ENCODE results near the gene ZNF213.

Gene ZNF213

DNA sequence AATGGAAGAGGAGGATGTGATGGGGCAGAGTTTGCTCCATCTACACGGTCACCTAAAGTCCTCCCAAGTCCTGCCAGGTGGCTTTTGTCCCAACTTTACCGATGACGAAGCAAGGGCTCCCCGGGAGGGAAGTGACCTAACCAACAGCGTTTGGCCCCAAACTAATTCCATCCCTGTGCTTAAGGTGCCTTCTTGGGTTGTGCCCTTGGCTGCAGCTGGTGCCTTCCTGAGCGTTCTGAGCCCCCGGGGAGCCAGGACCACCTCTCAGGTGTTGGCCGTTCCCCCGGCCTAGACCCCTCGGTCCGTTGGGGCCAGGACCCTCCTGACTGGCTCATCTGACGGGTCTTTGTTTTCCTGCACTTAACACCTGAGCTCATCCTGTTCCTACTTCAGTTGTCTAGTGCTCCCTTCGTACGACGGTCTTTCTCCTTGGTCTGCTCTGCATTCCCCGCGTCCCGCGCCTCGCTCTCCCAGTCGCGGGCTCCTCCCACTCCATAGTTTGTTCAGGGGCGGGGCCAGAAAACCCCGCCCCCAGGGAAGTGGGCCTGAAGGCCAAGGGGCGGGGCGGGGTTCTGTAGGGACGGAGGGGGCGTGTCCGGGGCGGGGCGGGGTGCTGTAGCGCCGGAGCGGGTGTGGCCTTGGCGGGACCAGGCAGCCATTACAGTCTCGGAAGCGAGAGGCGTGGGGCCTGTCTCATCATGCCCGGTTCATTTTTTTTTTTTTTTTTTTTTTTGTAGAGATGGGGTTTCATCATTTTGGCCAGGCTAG, 34.9 kb upstream of the ZNF213 start:
- in situ Hi-C loops (cut with HindIII; ENCODE audit: low sequenced_read_pairs) = loop anchor here (5.0 kb wide), 2 partner anchors 47 to 53 kb away; partner anchors contain the start of gene MMP25

DNA sequence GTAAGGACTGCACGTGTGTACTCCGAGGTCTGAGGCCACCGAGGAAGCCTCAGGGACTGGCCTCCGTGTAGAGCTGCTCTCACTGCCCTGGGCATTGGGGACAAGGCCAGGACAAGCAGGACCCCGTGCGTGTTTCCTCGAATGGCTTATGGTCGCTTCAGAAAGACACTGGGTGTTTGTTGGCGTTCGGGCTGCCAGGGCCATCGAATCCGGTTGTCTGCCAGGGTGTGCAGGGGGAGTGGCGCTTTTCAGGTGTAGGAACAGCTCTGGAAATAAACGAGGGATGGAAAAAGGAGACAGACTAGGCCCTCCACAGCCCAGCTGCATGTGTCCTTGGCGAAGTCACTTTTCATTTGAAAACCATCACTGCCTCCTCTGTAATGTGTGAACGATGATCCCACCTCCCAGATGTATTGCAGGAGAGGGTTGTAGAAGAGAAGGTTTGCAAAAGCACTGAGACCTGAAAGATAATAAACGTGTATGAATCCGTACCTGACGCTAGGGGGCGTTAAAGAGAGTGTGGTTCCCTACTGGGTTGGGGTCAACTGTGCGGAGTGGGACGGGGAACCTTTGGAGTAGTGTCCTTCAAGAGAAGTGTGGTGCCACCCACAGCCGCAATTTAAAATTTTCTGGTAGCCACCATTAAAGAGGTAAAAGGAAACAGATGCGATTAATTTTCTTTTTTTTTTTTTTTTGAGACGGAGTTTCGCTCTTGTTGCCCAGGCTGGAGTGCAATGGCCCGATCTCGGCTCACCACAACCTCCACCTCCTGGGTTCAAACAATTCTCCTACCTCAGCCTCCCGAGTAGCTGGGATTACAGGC, 33.6 kb upstream of the ZNF213 start:
- in situ Hi-C loops (cut with HindIII; ENCODE audit: low sequenced_read_pairs) = no loop called here

DNA sequence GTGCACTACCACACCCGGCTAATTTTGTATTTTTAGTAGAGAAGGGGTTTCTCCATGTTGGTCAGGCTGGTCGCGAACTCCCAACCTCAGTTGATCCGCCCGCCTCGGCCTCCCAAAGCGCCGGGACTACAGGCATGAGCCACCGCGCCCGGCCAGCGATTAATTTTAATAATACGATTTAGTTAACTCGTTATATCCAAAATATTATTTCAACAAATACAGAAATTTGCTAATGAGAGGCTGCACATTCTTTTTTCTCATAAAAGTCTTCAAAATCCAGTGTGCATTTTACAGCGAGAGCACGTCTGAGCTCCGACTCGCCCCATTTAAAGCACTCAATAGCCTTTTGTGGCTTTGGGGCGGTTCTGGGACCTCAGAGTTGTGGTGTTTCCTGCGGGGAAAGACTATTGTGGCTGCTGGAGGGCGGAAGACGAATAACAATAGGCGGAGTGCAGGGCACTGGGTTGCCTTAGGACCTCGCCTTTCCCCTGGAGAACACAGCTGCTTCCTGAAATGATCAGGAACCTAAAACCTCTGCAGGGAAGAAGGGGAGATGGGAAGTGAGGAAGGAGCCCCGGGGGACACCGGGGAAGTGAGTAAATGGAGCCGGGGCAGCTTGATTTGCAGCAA, 32.9 kb upstream of the ZNF213 start:
- in situ Hi-C loops (cut with HindIII; ENCODE audit: low sequenced_read_pairs) = no loop called here

DNA sequence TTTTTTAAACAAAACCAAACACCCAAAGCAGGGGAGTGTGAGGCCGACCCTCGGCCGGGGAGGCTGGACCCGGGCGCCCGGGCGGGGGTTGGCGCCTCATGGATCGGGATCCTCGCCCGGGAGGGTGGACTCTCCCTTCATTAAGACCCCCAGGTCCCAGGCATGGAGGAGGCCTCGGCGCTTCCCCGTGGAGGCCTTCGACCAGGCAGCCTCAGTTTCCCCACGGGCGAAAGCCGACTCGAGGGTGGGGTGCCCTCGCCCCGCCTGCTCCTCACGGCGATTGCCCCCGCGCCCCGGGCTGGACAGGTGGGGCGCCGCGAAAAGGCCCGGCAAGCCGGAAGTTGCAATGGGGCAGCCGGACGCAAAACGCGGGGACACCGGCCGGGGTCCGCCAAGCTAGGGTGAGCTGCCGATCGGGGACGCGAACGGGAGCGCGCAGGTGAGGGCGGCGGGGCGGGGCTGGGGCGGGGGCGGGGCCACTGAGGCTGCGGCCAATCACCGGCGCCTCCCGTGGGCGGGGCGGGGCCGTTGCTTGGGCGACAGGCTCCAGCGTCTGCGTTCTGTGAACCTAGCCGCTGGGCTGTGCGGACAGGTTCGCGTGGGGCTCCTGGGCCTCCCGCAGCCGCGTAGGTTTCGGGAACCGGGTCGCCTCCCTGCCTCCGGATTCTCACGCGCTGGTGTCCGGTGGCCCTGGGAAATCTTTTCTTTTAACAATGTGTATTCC, 28.5 kb upstream of the ZNF213 start:
- in situ Hi-C loops (cut with HindIII; ENCODE audit: low sequenced_read_pairs) = no loop called here

DNA sequence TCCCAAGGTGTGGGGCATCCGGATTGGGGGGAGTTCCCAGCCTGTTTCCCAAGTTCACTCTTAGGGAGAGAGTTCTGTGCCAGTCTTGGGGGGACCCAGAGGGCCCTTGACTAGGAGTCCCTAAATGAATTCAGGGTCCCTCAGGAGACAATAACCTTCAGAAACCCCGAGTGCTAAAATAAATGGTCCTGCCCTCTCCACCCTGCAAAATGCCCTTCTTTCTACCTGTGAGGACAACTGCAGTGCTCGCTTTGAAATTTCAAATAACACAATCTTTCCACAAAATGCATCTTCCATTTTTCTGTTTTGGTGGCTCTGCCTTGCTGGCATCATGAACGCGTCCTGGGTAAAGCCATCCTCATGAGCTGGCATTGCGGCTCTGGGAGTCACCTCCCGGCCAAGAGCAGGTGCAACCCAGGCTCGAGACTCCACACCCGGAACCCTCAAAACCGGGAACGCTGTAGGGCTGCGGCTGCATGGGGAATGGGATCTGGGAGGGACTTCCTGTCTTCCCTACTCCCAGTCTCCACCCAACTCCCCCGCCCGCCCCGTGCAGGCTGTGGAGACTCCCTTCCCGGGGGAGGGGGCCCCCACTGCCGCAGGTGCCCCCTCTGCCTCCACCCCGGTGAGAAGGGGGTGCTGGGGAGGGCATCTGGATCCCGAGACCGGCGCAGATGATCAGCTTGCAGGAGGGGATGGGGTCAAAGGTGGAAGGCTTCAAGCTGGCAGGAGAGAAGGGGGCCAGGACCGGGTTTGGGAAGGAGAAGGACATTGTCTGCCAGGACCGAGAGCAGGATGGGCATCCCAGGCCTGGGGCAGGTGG, 22.6 kb upstream of the ZNF213 start, which contains the start of gene ZNF205:
Gene ZNF205, plus strand, starts transcription at position 529 of the 823 bp plus-strand sequence. CDS start 845 bp downstream, outside the sequence.
- in situ Hi-C loops (cut with HindIII; ENCODE audit: low sequenced_read_pairs) = no loop called here

DNA sequence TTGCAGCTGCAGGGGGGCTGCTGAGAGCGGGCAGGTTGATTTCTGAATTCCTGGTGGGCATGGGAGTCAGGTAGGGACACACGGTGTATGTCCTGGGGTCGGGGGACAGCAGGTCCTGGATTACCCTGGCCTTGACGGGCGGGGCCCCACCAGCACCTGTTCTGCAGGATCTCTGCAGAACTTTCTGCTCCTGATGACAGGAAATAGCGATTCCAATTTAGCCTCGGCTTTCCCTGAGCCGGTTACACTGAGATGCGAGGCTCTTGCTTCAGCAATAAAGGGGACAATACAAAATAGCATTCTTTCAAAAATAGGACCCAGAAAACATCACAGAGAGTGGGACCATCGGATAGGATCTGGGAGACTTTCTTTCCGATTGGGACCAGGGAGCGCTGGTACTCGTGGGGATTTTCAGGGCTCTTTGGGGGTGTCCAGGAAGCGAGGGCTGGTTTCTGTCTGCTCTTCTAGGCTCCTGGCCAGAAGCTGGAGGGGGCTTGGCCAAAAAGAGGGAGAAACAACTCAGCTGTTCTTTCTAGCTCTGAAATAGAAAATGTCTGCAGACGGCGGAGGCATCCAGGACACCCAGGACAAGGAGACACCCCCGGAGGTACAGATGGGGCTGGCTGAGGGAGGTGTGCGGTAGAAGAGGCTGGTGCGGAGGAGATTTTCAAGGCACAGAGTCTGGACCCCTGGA, 21.8 kb upstream of the ZNF213 start:
- in situ Hi-C loops (cut with HindIII; ENCODE audit: low sequenced_read_pairs) = no loop called here

DNA sequence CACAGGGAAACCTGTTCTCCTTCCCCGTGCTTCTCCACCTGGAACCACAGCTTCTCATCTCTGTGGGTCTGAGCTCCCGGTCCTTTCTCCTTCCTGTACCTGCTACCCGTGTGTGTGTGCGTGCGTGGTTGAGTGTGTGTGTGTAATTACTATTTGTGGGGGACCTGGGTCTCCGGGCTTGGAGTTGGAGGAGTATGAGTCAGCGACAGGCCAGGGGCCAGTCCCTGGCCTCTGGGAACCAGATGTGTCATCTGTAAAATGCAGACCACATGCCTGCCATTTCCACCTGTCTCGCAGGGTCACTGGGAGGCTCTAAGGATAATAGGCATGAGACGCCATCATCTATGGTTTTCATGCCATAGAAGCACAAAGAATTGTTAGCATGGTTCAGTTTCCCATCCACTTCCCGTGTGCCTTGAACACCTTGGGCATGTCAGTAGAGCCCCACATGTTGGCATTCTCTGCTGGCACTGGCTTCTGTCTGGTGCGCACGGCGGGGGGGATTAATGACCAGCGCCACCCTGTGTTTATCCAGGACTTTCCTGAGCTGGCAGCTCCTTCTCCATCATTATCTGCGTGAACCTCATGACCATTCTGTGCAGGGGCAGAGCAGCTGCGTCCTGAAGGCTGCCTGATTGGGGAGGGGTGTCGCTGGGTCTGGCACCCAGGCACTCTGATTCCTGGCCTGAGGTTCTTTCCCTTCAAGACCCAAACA, 20.9 kb upstream of the ZNF213 start:
- in situ Hi-C loops (cut with HindIII; ENCODE audit: low sequenced_read_pairs) = no loop called here

DNA sequence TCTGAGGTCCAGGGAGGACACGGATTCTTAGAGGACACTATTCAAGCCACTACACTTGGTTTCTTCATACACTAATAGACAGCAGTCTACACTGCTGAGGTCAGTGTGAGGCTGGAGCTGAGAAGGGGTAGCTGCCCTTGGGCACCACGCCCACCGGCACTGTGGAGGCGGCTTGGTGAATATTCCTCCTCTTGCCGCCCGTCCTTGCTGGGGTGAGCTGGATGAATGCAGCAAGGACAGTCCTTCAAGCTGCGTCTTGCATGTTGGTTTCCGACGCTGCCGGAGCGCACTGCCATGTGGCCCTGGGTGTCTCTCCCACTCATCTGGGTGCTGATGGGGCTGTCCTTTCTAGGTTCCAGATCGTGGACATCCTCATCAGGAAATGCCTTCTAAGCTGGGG, 19.8 kb upstream of the ZNF213 start:
- in situ Hi-C loops (cut with HindIII; ENCODE audit: low sequenced_read_pairs) = no loop called here

DNA sequence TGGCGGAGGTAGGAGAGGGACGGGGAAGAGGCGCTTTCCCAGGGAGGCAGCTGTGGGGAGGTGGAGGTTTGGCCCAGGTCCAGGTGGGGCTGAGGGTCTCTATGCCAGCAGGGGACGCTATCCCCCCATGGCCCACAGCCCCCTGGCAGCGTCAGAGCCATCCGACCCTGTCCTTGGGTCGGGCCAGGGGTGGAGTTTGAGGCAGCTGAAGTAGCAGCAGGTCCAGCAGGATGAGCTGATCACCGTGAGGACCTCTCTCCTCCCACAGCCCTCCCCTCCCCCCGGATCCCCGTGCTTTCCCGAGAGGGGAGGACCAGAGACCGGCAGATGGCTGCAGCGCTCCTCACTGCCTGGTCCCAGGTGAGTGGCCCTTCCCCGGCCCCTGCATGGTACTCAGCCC, 19.3 kb upstream of the ZNF213 start:
- in situ Hi-C loops (cut with HindIII; ENCODE audit: low sequenced_read_pairs) = no loop called here

DNA sequence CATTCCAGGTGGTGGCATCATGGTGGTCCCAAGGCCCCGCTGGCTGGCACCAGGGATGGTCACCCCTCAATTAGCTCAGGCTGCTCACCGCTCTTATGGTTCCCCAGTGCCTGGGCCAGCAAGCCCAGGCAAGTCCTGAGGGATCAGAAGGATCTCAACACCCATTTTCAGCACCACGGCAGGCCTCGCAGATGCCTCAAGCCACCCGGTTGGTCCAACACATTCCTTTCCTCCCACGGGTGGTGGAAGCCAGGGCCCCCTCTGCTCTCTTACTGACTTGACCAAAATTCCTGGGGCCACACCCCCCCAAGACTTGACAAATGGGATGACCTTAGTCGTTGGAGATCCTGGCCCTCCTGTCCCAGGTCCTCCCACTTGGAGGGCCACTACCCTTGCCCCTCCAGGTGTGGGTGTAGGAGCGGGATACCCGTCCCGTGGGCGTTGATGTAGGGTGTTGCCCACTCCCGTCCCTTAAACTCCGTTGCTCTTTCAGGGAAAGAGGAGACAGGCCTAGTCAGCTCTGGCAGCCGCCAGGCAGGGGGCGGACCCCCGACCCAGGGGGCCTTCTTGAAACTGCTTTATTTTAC, 16.5 kb upstream of the ZNF213 start:
- in situ Hi-C loops (cut with HindIII; ENCODE audit: low sequenced_read_pairs) = no loop called here

DNA sequence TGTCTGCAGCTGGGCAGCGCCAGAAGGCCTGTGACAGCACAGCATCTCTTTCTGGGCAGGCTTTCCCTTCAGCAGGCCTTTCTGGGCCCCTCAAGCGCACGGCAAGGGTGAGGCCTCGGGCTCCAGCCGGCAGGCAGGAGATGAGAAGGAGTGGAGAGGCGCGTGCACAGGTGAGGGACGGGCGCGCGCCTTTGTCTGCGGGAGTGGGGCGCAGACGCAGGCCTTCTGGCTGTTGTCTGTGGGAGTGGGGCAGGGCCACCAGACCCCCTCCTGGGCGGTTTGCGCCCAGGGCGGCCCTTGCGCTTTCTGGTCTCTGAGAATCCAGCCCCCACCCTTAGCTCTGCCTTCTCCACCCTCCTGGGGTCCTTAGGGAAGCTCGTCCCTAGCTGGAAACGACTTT, 16.0 kb upstream of the ZNF213 start:
- in situ Hi-C loops (cut with HindIII; ENCODE audit: low sequenced_read_pairs) = no loop called here

DNA sequence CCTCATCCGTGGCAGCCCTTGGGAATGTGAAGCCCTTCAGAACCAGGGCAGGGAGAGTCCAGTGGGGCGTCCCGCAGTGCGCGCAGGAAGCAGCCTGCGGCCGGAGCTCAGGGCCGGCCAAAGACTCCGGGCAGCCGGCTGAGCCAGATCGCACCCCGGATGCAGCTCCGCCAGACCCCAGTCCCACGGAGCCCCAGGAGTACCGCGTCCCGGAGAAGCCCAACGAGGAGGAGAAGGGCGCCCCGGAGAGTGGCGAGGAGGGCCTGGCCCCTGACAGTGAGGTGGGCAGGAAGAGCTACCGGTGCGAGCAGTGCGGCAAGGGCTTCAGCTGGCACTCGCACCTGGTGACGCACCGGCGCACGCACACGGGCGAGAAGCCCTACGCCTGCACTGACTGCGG, 15.5 kb upstream of the ZNF213 start:
- in situ Hi-C loops (cut with HindIII; ENCODE audit: low sequenced_read_pairs) = no loop called here

DNA sequence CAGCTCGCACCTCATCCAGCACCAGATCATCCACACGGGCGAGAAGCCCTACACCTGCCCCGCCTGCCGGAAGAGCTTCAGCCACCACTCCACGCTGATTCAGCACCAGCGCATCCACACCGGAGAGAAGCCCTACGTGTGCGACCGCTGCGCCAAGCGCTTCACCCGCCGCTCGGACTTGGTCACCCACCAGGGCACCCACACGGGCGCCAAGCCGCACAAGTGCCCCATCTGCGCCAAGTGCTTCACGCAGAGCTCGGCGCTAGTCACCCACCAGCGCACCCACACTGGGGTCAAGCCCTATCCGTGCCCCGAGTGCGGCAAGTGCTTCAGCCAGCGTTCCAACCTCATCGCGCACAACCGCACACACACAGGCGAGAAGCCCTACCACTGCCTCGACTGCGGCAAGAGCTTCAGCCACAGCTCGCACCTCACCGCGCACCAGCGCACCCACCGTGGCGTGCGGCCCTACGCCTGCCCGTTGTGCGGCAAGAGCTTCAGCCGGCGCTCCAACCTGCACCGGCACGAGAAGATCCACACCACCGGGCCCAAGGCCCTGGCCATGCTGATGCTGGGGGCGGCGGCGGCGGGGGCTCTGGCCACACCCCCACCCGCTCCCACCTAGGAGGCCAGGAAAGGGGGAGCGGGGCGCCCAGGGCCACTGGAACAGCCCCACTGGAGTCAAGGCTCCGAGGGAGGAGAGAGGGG, 15.0 kb upstream of the ZNF213 start:
- in situ Hi-C loops (cut with HindIII; ENCODE audit: low sequenced_read_pairs) = no loop called here

DNA sequence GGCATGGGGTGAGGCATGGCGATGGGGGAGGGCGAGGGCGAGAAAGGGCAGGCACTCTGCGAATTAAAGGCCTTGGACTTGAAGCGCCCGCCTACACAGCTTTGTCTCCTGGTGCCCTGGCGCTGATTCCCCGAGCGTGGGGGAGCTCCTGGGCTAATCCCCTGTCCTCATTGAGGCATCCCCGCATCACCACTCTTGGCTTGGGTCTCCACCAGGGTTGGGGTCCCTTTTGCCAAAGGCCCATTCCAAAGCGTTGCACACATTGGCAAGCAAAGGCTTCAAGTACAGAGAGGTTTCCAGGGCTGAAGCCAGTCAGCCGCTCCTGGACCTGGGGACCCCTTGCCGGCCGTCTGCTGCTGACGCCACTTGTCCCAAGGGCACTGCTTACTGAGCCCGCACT, 14.4 kb upstream of the ZNF213 start:
- in situ Hi-C loops (cut with HindIII; ENCODE audit: low sequenced_read_pairs) = no loop called here

DNA sequence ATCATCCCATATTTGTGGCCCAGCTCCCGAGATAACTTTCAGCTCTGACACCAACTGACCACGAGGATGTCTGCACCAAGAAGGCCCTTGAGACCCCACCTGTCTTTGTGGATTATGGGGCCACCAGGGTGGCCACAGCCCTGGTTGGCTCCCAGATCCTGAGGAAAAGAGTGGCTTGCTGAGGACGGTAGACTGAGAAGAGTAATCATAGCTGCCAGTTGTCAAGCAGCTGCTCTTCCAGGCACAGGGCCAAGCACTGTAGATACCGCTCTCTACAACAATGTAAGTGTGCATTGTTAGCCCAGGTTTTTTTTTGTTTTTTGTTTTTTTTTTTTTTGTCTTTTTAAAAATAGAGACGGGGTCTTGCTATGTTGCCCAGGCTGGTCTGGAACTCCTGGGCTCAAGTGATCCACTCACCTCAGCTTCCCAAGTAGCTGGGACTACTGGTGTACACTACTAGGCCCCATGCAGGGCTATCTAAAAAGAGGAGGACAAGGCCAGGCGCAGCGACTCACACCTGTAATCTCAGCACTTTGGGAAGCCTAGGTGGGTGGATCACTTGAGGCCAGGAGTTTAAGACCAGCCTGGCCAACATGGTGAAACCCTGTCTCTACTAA, 12.9 kb upstream of the ZNF213 start:
- in situ Hi-C loops (cut with HindIII; ENCODE audit: low sequenced_read_pairs) = no loop called here

DNA sequence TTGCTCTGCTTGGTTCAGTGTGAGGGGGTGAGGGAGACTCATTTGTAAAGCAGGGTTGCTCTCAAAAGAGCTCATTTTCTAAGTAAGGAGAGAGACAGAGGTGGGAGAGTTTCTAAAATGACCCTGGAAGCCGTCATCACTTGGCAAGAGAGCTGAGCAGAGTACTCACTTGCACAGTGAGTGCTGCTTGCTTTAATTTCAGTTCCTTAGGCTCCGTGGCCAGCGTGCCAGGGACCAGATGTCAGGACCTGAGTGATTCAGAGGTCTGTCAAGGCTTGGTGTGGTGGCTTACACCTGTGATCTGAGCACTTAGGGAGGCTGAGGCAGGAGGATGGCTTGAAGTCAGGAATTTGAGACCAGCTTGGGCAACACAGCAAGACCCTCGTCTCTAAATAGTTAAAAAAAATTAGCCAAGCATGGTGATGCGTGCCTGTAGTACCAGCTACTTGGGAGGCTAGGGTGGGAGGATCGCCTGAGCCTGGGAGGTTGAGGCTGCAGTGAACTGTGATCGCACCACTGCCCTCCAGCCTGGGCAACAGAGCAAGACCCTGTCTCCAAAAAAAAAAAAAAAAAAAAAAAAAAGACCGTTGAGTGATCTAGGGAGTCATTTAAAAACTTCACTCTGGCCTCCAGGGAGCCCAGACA, 11.8 kb upstream of the ZNF213 start:
- in situ Hi-C loops (cut with HindIII; ENCODE audit: low sequenced_read_pairs) = no loop called here
